C4-2B (cell line): ENCODE measurements around the gene WFIKKN2.
"Not testable (repeated sequence)": the region's sequence is repeated elsewhere in the genome, so short reads cannot be mapped to it uniquely, and the experiment has no call there.

Experiments
- H3K27ac ChIP-seq: fragments of 450-650 bp; 2 replicates; pipeline ENCODE4 v1.5.1; 2017
- CTCF ChIP-seq: fragments of 450-650 bp; conservative IDR thresholded peaks from 2 replicates; pipeline ENCODE4 v1.5.1; 2017; ENCODE audit warnings: mild to moderate bottlenecking
- ZFX ChIP-seq: fragments of 450-650 bp; IDR thresholded peaks from 2 replicates; pipeline ENCODE4 v1.6.1; 2017

WFIKKN2 gene

DNA sequence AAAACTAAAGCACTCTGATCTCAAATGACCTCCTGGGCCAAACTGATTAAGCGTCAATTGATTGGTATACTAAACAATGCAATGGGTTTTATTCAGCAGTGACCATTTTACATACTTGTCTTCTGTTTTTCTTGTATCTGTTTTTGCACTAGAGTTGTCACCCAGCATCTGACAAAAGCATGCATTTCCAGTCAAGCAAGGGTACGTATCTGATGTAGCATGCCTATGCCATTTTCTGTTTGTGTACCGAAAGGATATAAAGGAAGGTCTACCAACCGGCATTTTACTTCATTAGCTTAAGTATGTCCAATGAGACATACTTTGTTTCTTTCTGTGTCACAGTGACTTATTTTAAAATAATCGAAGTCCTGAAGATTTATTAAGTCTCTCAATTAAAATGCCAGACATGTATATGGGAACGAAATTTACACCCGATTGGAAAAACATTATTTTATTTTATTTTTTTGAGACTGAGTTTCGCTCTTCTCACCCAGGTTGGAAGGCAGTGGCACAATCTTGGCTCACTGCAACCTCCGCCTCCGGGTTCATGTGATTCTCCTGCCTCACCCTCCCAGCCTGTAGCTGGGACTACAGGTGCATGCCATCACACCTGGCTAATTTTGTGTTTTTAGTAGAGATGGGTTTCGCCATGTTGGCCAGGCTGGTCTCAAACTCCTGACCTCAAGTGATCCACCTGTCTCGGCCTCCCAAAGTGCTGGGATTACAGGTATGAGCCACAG lies 23.3 kb downstream of the WFIKKN2 start:
- TF ChIP-seq ZFX (no peak), CTCF (no peak)
- H3K27ac ChIP-seq = no peak overlapping the region

DNA sequence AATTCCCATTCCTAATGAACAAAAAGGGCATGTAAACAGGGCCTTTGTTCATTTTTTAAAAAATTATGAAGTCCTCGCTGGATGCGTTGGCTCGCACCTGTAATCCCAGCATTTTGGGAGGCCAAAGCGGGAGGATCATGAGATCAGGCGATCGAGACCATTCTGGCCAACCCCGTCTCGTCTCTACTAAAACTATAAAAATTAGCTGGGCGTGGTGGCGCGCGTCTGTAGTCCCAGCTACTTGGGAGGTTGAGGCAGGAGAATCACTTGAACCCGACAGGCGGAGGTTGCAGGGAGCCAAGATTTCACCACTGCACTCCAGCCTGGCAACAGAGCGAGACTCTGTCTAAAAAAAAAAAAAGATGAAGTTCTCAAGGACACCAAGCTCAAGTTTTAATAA lies 24.3 kb downstream of the WFIKKN2 start:
- H3K27ac ChIP-seq = not testable (repeated sequence)

DNA sequence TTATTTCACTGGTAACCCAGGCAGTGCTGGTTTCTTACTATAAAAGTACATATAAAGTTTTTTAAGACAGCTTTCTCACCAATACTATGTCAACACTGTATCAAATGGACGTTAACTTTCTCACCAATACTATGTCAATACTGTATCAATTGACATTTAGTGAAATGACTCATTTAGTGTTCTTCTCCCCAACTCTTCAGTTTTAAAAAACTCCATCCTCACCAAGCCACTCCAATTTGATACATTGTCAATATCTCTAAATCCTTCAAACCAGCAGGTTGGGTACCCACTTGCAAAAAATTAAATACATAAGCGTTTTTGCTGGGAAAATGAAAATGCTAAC lies 25.9 kb downstream of the WFIKKN2 start:
- TF ChIP-seq CTCF = no peak
- TF ChIP-seq ZFX = no peak
- H3K27ac ChIP-seq = no peak overlapping the region

GRCh38 chr17:50861822-50862528 lies 26.6 kb downstream of the WFIKKN2 start:
- no peak overlapping the region for H3K27ac ChIP-seq
- TF ChIP-seq CTCF (no peak), ZFX (no peak)

- no peak overlapping the region for H3K27ac ChIP-seq
- TF ChIP-seq CTCF (peak; percentile 71), ZFX (no peak)
Measured at GRCh38 chr17:50863221-50863843, 27.9 kb downstream of the WFIKKN2 start.

GRCh38 chr17:50863931-50864330 lies 28.5 kb downstream of the WFIKKN2 start:
- no peak overlapping the region for H3K27ac ChIP-seq
- TF ChIP-seq CTCF (no peak), ZFX (no peak)

DNA sequence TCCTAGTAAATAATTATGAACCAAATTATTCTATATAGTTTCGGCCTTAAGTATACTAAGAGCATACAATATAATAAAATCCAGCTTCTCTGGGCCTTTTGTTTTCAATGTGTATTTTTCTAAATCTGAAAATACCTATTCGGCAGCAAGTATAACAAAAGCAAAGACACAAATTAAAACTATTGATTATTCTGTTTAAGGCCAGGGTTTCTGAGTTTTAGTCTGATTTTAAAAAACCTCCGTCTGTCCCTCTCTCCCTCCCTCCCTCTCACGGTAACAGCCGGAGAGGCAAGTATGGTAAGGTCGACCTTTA lies 29.3 kb downstream of the WFIKKN2 start:
- TF ChIP-seq CTCF (no peak), ZFX (no peak)
- H3K27ac ChIP-seq = peak overlapping the region; percentile 99
